GM19395 (cell line): ENCODE results near the gene JAKMIP2.
"Not testable (repeated sequence)": the region's sequence is repeated elsewhere in the genome, so short reads cannot be mapped to it uniquely, and the experiment has no call there.

ENCODE experiments used
- ATAC-seq: cut with Tn5 transposase; IDR thresholded peaks from one replicate; pipeline ENCODE4 v1.9.1; 2021; ENCODE audit warnings: mild to moderate bottlenecking, moderate library complexity; ENCODE audit not compliant: unreplicated experiment

JAKMIP2 gene

GRCh38 chr5:147750065-147750464 is 32.5 kb downstream of the JAKMIP2 start:
- no peak for ATAC-seq

DNA sequence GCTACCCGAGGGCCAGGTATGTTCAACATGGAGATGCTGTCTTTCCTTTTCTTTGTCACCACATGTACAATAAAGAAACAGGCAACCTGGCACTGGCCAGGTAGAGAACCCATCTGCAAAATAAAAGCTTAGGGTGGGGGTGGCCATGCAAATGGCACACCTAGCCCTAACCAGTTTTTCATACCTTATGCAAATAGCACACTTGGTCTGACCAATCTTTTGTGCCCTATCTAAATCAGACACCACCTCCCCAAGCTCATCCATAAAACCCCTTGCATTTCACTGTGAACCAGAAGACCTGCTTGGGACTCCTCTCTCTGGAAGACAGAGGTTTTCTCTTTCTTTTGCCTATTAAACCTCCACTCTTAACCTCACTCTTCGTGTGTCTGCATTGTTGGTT is 33.9 kb downstream of the JAKMIP2 start:
- ATAC-seq = no peak

DNA sequence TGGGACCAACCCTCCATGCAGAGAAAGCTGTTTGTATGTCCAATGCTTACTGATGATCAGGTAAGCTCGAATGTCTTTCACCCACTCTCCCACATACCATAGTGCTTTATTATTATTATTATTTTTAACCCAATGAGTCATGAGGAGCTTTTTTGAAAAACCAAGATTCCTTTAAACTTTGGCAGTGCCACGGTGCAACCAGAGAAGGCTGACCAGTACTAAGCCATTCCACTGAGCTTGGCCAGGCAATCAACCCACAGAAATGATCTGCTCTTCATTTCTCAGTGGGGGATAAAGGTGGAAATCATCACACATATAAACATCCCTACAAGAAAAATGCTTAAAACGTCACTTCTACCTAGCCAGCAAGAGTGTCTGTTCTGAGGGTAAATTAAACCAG is 35.5 kb downstream of the JAKMIP2 start:
- ATAC-seq = no peak

- ATAC-seq = no peak
These were observed 38.7 kb downstream of the JAKMIP2 start for GRCh38 chr5:147743678-147744374.

GRCh38 chr5:147743012-147743411 is 39.5 kb downstream of the JAKMIP2 start:
- no peak for ATAC-seq

GRCh38 chr5:147742151-147742550 is 40.4 kb downstream of the JAKMIP2 start:
- ATAC-seq = no peak

- ATAC-seq = no peak
These were observed 41.7 kb downstream of the JAKMIP2 start for GRCh38 chr5:147740864-147741263.

- ATAC-seq = no peak
These were observed 44.6 kb downstream of the JAKMIP2 start for GRCh38 chr5:147737921-147738320.

GRCh38 chr5:147735621-147736125 is 46.9 kb downstream of the JAKMIP2 start:
- ATAC-seq = no peak

- no peak for ATAC-seq
These were observed 47.6 kb downstream of the JAKMIP2 start for GRCh38 chr5:147734894-147735293.

- no peak for ATAC-seq
These were observed 49.5 kb downstream of the JAKMIP2 start for GRCh38 chr5:147733075-147733474.

GRCh38 chr5:147732291-147732883 is 50.1 kb downstream of the JAKMIP2 start:
- ATAC-seq = no peak

DNA sequence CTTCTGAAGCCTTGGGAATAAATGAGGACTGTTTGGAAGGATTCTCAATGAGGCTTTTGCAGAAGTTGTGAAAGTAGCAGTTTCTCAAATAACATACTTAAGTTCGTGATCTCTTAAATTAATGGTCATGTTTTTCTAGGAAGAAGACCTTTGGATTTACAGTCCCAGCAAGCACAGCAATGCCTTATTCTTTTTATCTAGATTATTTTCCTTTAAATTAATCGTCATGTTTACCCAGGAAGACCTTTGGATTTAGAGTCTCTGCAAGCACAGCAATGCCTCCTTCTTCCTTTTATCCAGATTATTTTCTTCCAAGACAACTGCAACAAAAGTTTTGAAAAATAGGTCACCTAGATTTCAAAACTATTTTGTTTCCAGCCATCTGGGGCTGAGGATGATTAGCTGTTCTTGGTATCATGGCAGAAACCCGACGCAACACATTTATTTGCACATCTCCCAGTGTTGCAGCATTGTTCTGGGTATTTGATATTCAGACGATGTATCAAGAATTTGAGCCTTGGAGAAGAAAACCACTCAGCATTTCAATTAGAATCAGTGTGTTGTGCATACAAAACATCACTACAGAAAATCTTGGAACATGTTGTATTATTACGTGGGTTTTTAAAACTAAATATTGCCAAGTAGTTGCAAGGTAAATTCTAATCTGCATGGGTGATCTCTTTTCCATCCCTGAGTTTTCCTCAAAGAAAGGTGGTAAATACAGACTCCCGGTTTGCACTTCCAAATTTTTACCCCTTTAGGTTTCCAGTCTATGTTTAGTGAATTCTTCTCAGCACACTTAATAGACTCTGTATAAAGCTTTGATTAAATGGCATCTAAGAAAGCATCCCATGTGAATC is 50.9 kb downstream of the JAKMIP2 start:
- no peak for ATAC-seq

- ATAC-seq = no peak
These were observed 55.3 kb downstream of the JAKMIP2 start for GRCh38 chr5:147727200-147727599.

GRCh38 chr5:147721191-147721960 is 61.2 kb downstream of the JAKMIP2 start:
- not testable (repeated sequence) for ATAC-seq

GRCh38 chr5:147713550-147714295 is 68.8 kb downstream of the JAKMIP2 start:
- ATAC-seq = no peak

DNA sequence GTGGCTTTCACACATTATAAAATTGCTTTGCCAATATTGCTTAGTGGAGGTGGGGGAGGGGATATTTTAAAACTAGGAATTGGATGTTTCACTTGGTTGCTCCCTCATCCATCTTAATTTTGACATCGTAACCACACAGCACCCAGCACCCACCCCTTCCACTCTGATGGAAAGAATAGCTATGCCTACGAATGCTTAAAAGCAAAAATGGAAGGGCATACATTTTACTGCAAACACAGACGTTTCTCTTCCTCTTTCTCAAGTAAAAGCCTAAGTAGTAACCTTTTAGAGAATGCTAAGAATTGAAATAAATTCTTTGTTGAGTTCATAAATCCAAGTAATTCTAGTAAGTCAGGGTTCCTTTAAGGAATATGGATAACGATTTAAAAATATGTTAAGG is 69.9 kb downstream of the JAKMIP2 start:
- no peak for ATAC-seq

DNA sequence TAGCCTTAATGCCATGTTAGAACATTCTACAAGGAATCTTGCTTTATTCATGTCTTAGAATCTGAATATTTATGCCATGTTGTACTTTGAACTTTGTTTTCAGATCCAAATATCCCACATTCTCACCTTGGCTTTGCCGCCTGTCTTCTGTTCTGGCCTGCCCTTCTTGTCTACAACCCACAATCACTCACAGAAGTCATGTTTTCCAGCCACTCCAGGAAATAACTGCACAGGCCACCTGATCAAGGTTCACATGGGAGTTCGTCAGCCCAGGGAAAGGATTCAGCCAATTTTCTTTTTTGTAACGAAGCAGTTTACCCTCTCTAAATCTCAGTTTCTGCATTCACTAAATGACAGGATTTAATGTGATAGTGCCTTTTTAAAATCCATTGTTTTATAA is 70.5 kb downstream of the JAKMIP2 start:
- ATAC-seq = no peak

GRCh38 chr5:147711019-147711418 is 71.5 kb downstream of the JAKMIP2 start:
- no peak for ATAC-seq

- ATAC-seq = no peak
These were observed 73.8 kb downstream of the JAKMIP2 start for GRCh38 chr5:147708708-147709107.
